A549 (cell line): Measurements from ENCODE around the gene ANKRD37.

Source experiments
- RNF2 ChIP-seq: fragments of 200-600 bp; sonication (generic); IDR thresholded peaks from 2 replicates; pipeline ENCODE4 v1.6.1; 2016; ENCODE audit warnings: low read depth, mild to moderate bottlenecking, antibody characterized with exemption, moderate library complexity, borderline replicate concordance
- ZFP36 ChIP-seq: fragments of 450-650 bp; IDR thresholded peaks from 2 replicates; pipeline ENCODE4 v1.6.1; 2014; ENCODE audit warnings: borderline replicate concordance; ENCODE audit not compliant: partially characterized antibody
- TF ChIP-seq, protein P1 (sequence below): fragments of >200 bp; sonication (Bioruptor Twin); formaldehyde crosslinking; IDR thresholded peaks from 3 replicates; pipeline ENCODE4 v1.5.1; 2016
- TF ChIP-seq, protein P2 (sequence below): IDR thresholded peaks from 2 replicates; pipeline ENCODE4 v1.6.1; 2012

DNA sequence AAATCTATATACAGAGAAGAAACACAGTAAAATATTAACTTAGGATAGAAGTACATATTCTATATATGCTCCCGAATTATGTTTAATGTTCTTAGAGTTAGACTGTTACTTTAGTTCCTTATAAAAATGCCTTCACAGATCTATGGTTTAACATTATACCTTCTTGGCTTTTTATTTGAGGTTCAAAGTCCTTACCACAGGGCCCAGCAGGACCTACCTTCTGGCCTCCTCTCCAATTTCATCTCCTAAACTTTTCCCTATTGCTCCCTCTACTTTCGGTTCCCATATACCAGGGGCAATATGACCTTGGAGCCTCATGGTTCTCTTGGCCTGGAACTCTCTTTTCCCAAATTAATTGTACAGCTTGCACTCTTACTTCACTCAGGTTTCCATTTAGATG is 11.8 kb downstream of the ANKRD37 start:
- TF ChIP-seq ZFP36 = no peak
- TF ChIP-seq, protein P1, sequence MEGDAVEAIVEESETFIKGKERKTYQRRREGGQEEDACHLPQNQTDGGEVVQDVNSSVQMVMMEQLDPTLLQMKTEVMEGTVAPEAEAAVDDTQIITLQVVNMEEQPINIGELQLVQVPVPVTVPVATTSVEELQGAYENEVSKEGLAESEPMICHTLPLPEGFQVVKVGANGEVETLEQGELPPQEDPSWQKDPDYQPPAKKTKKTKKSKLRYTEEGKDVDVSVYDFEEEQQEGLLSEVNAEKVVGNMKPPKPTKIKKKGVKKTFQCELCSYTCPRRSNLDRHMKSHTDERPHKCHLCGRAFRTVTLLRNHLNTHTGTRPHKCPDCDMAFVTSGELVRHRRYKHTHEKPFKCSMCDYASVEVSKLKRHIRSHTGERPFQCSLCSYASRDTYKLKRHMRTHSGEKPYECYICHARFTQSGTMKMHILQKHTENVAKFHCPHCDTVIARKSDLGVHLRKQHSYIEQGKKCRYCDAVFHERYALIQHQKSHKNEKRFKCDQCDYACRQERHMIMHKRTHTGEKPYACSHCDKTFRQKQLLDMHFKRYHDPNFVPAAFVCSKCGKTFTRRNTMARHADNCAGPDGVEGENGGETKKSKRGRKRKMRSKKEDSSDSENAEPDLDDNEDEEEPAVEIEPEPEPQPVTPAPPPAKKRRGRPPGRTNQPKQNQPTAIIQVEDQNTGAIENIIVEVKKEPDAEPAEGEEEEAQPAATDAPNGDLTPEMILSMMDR = no peak
- TF ChIP-seq RNF2 = no peak
- TF ChIP-seq, protein P2, sequence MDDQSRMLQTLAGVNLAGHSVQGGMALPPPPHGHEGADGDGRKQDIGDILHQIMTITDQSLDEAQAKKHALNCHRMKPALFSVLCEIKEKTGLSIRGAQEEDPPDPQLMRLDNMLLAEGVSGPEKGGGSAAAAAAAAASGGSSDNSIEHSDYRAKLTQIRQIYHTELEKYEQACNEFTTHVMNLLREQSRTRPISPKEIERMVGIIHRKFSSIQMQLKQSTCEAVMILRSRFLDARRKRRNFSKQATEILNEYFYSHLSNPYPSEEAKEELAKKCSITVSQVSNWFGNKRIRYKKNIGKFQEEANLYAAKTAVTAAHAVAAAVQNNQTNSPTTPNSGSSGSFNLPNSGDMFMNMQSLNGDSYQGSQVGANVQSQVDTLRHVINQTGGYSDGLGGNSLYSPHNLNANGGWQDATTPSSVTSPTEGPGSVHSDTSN = no peak
